Omental fat pad (tissue), 4 donors: ENCODE results near the gene WDR70. TPM values are rescaled to one million over a fixed set of nuclear protein-coding genes. Genes with fewer than 3 reads are reported as not detected.

Experiments
- ATAC-seq: fragments of 150-250 bp; one replicate; pipeline ENCODE4 v1.9.1; 2016; ENCODE audit warnings: mild to moderate bottlenecking, moderate library complexity; ENCODE audit not compliant: low FRiP score
- DNase-seq: peaks from one replicate; pipeline ENCODE4 v3.0.0-alpha.2; 2019; ENCODE audit warnings: low spot score
- total RNA-seq, 4 donors: library from RNA; depleted of rRNA; stranded (reverse); fragments of >200 nt; gene quantifications; one replicate each; pipeline ENCODE4 v1.1.0, GENCODE V29; 2016
- TF ChIP-seq, protein P1 (sequence below), 3 donors: fragments of 450-650 bp; IDR thresholded peaks; one replicate each; pipeline ENCODE4 v1.5.1; 2016 to 2017; ENCODE audit warnings: antibody characterized with exemption in 3 of 3, mild to moderate bottlenecking in 3 of 3, moderate library complexity in 2 of 3

WDR70 gene
- total RNA-seq, 4 donors from 2014 or later, result 17.4 to 37.7 (median 24.0) TPM

DNA sequence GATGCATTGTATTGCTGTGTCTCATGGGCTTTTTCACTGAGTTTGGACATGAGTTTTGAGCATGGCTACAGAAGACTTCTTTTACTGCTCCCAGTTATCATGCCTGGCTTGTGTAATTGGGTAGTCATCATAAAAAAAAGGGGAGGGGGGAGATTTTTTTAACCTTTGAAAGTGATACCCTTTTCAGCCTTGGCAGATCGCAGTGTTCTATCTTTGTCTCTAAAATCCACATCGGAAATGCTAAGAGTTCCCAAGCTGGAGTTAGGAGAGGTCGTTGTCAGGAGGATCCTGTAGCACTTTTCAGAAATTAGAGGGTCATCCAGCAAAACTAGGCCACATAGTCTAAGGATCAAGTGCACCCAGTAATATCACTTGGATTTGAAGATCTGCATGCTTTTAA is 188.4 kb downstream of the WDR70 start:
- no peak for ATAC-seq

DNA sequence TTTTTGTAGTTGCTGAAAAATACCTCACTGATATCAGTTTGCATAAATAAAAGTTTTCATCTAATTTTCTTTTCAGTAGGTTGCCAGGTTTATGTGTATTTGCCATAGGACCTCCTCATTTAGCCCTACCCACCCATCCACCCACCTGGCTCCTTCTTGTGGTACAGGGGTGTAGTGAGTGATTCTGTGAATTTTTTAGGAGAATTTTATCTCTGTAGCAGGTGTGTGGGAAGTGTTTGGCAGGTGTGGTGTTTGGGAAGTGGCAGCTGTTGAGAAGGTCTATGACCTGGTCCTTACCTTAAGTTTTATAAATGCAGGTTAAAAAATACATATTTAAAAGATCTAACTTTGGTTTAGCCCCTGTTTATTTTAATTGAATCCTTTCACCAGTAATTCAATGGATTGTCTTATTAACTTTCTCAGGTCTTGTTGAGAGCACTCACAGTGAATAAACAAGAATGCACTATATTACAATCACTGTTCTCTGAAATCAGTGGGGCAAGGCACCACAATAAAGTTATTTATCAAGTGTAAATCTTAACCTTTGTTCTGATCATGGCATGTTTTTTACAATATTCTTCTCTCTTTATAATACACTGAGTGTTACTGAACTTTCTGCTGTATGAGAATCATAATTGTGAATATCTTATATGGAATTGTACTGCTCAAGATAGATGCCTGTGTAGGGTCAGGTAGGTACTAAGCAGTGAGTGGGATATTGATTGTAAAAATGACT is 189.1 kb downstream of the WDR70 start:
- TF ChIP-seq, protein P1, sequence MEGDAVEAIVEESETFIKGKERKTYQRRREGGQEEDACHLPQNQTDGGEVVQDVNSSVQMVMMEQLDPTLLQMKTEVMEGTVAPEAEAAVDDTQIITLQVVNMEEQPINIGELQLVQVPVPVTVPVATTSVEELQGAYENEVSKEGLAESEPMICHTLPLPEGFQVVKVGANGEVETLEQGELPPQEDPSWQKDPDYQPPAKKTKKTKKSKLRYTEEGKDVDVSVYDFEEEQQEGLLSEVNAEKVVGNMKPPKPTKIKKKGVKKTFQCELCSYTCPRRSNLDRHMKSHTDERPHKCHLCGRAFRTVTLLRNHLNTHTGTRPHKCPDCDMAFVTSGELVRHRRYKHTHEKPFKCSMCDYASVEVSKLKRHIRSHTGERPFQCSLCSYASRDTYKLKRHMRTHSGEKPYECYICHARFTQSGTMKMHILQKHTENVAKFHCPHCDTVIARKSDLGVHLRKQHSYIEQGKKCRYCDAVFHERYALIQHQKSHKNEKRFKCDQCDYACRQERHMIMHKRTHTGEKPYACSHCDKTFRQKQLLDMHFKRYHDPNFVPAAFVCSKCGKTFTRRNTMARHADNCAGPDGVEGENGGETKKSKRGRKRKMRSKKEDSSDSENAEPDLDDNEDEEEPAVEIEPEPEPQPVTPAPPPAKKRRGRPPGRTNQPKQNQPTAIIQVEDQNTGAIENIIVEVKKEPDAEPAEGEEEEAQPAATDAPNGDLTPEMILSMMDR (IDR thresholded peaks at IDR 0.05), result no peak
- no peak for DNase-seq

More for the DNA sequence above, 188.4 kb downstream of the WDR70 start:
- DNase-seq, result no peak
- TF ChIP-seq, protein P1 (IDR thresholded peaks at IDR 0.05), result no peak

DNA sequence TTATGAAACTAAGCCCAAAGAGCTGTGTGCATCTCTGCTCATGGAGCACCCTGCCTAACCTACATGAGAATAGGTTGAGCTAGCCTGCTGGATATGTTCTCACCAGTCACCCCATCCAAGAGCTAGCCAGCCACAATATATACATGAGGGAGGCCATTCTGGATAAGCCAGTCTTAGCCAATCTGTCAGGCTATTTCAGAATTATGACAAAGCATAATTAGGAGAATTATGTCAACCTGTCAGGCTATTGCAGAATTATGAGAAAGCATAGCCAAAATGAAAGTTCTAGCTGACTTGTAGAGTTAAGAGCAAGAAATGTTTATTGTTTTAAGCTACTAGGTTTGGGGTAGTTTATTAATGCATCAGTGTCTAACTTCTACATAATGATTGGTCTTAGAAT is 189.8 kb downstream of the WDR70 start:
- no peak for DNase-seq
- TF ChIP-seq, protein P1 (IDR thresholded peaks at IDR 0.05), result no peak
- no peak for ATAC-seq

More for the DNA sequence above, 189.1 kb downstream of the WDR70 start:
- no peak for ATAC-seq

DNA sequence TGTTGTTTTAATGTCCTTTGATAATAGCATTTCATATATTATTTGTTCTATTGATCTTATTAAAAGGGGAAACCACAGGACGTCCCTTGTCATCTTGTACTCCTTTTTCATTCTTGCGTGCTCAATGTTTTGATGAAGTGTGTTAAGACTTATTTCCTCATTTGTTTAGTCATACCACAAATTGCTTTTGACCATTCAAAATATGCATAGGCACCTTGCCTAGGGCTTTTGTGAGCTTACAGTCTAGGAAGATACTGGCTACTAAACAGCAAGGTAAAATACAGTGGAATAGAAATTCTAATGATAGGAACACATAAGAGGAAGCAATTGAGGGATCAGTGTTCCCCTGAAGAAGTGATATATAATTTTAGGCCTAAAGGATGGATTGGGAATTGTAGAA is 190.3 kb downstream of the WDR70 start:
- TF ChIP-seq, protein P1 (IDR thresholded peaks at IDR 0.05), result no peak
- ATAC-seq (no peak), DNase-seq (no peak)

DNA sequence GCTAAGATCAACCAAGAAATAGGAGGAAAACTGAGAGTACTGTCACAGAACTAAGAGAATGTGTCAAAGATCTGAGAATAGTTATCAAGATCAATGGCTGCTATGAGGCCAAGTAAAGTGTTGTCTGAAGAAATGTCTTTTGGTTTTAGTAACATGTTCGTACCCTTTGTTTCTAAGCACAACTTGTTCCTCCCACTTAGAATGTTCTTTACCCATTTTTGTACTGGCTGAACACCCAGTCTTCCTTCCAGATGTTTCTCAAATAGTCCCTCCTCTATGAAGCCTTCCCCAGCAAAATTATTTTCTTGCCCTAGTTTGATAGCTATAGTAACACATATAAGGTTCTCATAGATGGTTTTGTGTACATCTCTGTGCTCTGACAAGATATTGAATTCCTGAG is 191.5 kb downstream of the WDR70 start:
- DNase-seq, result no peak
- no peak for ATAC-seq
- TF ChIP-seq, protein P1 (IDR thresholded peaks at IDR 0.05), result no peak

DNA sequence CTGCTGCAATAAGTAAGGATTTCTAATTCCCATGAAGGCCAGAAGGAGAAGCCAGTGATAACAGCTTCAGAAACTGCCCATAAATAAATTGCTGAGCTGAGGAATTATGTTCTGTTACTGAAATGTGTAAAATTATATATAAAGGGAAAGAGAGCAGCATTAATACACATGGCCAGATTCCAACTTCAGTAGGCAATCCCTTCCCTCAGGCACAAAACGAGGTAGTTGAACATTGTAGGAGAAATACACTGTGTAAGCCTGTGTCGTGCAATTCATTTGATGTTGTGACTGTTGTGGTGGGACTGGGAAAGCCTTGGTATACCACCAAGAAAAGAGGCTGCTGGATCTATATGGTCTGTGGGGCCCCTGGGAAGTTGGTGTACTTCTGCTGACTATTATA is 192.9 kb downstream of the WDR70 start:
- no peak for ATAC-seq

More for the DNA sequence above, 192.9 kb downstream of the WDR70 start:
- TF ChIP-seq, protein P1 (IDR thresholded peaks at IDR 0.05), result no peak
- DNase-seq, result no peak
